Measurements from ENCODE around the gene TMEM52.
"Not testable (repeated sequence)": the region's sequence is repeated elsewhere in the genome, so short reads cannot be mapped to it uniquely, and the experiment has no call there.

TMEM52 gene

DNA sequence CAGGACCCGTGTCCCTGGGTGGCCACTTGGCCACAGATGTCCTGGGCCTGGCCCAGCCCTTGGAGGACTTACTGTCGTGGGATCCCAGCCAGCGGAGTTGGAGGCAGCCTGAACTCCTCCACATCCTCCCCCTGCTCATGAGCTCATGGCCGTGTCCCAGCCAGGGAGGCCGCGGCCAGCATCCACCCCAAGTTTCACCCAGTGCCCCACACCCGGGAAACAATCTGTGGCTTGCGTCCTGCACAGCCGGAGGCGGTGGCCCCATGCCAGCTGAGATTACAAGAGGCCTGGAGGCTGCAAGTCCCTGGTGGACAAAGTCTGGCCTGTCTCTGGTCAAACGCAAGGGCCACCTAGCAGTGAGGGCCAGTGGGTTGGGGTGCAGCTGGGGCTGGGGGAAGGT, 27.5 kb upstream of the TMEM52 start:
- no peak for DNase-seq (ENCODE audit: low spot score)

DNA sequence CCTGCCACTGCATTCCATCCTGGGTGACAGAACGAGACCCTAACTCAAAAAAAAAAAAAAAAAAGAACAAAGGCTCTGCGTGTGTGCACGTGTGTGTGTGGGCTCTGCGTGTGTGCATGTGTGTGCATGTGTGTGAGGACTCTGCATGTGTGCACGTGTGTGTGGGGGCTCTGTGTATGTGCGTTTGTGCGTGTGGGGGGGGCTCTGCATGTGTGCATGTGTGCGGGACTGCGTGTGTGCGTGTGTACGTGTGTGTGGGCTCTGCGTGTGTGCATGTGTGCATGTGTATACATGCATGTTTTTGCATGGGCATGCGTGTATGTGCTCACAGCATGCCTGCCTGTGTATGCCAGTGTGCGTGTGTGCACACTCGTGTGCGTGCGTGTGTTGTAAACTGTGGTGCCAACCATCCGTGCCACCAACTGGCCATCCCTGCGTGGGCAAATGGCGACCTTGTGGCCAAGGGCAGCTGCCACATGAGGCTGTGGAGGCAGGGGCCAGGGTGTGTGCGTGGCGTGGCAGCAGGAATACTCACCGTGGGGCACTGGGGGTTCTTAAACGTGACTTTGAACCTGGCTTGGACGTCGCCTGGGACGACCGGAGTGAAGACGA, 26.8 kb upstream of the TMEM52 start:
- DNase-seq (ENCODE audit: low spot score) = no peak

DNA sequence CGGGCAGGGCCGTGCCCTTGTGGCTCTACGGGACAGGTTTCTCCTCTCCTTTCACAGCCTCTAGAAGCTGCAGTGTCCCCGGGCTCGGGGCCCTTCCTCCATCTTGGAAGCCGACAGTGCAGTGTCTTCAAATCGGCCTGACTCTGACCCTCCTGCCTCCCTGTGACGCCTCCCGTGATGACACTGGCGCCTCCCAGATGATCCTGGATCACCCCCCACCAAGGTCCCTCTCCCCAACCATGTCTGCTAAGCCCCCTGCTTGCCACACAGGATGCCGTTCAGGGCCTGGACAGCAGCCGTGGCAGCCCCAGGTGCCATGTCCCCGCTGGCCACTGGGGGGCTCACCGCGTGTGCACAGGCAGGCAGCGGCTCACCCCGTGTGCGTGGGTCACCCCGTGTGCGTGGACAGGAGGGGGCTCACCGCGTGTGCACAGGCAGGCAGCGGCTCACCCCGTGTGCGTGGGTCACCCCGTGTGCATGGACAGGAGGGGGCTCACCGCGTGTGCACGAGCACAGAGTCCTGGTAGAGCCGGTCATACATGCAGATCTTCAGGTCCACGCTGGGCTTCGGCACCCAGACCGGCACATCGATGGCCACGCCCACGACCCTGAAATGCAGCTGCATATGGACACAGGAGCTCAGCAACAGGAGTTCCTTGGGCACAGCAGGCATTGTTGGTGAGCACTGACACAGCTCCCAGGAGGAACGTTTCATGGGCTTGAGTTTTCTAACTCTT, 24.9 kb upstream of the TMEM52 start:
- peak; percentile 48 for DNase-seq (ENCODE audit: low spot score)

DNA sequence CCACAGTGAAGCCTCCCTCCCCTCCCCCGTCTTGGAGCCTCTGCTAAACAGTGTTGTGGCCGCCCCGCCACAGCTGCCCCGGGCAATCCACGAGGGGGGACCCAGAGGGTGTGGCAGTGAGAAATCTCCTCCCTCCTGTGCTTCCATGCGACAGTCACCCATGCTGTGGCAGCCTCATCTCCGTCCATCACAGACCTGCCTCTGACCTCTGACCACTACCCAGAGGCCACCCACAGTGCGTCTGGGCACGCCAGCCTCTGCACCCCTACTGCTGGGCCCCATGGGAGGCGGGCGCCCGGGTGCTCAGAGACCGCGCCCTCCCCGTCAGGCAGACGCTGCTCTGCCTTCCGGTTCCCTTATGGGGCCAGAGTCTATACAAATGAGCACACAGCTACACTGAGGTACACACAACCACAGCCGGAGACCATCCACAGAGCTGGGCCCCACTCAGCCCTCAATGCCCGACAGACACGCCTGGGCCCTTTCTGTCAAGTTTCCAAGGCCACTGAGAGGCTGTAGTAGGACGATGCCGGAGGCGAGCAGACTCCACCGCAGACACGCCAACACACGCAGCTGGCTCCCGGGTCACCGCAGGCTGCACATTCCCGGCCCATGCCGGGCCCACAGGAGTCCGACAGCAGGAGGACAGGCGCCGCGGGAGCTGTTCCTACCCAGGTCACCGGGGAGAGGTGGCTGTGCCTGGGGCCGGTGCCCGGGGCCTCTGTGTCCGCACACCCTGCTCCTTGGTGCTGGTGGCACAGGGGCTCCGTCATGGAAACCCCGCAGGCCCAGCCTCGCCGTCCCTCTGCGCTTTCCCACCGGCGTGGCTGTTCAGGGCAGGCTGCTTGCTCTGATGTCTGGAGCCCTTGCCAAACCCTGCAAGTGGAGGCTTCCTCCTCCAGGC, 23.9 kb upstream of the TMEM52 start:
- DNase-seq (ENCODE audit: low spot score) = no peak

DNA sequence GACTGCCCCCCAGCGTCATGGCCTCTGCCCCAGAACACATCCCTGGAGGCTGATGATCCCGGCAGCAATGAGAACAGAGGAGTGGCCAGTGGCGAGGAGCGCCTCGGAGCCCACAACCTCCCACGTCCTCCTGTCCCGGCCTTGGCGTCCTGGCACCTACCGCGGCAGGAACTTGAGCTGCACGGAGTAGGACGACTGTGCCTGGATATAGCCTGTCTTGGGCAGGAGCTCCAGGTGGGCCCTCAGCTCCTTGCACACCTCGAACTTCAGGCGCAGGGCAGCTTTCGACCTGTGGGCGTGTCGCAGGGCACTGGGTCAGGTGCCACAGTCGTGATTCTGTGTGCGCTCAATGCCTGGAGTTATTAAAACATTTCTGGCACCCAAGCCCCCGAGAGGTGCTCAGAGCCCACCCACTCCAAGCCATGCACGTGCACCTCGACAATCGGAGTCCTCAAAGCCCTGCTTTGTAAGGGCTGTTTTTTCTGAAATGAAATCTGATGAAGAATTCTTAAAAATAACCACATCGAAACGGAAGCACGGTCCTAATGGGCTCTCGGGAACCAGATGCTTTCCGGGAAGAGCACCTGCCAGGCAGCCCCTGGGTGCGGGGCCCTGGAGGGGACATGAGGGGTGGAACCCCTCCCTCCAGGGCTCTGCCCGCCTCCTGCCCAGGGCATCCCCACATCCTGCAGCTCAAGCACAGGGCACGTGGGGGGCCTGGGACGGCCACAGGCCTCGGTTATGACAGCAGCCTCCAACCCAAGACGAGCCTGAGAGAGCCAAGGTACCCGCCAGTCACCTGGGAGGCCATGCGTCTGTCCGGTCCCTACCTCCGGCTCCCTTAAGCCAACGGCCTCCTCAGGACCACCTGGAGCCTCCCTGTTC, 23.0 kb upstream of the TMEM52 start:
- DNase-seq (ENCODE audit: low spot score) = no peak

DNA sequence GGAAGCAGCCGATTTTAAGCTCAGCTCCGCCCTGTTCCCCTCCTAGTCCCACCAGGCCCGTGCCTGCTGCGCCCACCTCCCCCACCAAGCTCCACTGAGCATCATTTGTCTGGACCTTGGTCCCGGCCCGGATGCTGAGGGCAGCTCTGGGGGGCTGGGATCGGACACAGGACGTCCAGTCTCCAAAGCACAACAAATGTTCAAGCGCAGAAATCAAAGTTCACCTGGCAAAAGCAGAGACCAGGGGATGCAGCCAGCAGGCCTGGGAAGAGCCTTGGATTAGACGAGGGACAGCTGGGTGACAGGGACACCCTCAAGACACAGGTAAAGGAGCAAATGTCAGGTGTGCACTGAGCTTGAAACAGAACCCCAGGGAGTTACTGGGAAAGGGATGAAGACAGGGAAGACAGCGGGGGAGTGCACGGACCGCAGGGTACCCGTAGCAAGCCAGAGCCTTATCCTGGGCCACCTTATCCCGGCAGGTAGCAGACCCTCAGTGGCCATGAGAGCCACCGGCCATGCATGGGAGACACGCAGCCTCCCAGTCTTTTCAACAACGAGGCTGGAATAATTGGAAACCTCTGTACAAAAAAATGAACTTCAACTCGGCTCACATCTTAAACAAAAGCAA, 22.2 kb upstream of the TMEM52 start:
- no peak for DNase-seq (ENCODE audit: low spot score)

DNA sequence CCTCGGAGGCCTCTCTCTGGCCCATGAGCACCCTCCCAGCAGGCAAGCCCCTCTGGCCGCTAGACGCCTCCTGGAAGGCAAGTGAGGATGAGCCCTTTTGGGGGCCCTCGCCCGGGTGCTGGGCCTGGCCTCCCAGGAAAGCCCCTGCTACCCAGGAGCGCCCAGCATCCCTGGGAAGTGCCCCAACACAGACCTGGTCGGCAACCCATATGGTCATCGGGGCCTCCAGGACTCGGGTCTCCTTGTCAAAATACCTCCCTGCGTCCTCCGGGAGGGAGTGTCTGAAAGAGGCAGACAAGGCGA, 21.0 kb upstream of the TMEM52 start:
- DNase-seq (ENCODE audit: low spot score) = no peak

DNA sequence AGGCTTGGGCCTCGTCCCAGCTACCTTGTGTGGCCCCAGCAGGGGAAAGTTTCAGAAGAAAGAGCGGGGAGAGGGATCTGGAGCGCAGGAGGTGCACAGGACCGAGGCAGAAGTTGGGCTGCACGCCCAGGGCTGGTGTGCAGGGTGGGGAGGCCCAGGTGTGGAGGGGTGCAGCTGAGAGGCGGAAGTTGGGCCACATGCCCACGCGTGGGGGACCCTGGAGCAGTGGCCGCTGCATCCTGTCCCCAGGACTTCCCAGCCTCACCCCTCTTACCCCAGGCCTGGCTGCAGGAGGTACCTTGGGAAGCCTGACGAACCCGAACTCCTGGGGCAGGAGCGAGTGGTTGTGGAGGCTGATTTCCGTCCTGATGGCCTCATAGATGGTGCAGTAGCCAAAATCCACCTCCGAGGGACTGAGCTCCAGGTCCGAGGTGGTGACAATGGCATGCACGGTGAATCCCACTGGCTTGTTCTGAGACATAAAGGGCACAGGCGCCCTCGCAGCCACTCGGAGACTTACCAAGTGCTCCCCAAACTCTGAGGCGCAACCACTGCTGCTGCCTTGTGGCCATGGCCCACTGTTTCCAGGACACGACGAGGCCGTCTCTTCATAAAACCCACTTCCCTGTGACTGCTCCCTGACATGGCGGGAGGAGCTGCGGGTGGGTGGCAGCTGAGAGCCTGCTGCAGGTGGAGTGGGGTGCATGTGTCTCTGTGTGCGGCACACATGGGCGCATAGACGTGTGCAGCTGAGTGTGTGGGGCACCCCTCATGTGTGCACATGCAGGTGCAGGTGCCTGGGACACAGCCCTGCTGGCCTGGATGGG, 20.4 kb upstream of the TMEM52 start:
- no peak for DNase-seq (ENCODE audit: low spot score)

DNA sequence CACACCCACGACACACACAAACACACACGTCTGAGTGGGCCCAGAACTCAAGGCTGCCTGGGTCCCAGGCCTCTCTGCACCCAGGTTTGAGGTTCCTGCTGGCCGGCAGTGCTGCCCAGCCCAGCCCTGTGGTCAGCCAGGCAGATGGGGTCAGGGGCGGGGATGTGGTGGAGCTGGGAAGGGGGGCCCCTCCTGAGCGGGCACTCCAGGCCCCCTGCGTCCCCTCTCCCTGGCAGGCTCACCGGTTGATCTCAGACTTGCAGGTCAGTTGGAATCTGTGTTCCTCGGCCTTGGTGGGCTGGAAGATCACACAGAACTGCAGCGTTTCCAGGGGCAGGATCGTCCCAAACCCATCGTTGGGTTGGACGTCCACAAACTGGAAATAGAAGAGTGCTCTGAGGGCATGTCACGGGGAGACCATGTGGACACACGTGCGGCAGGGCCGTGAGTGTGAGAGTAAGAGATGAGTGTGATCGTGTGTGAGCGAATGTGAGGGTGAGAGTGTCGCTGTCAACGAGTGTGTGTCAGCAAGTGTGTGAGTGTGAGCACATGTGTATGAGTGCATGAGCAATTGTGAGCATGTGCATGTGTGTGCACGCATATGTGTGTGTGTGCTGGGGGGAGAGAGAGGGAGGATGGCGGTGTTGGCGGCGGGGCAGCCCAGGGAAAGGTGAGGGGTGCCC, 19.7 kb upstream of the TMEM52 start:
- DNase-seq (ENCODE audit: low spot score) = no peak

DNA sequence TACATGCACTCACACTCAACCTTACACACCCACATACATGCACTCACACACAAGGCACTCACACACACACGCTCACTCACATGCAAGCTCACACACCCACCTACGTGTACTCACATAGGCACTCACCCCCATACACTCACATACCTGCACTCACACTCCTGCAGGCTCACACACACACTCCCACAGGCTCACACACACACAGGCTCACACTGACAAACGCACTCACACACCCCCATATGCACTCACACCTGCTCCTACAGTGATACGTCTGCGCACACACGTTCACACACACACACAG, 19.1 kb upstream of the TMEM52 start:
- DNase-seq (ENCODE audit: low spot score) = no peak

DNA sequence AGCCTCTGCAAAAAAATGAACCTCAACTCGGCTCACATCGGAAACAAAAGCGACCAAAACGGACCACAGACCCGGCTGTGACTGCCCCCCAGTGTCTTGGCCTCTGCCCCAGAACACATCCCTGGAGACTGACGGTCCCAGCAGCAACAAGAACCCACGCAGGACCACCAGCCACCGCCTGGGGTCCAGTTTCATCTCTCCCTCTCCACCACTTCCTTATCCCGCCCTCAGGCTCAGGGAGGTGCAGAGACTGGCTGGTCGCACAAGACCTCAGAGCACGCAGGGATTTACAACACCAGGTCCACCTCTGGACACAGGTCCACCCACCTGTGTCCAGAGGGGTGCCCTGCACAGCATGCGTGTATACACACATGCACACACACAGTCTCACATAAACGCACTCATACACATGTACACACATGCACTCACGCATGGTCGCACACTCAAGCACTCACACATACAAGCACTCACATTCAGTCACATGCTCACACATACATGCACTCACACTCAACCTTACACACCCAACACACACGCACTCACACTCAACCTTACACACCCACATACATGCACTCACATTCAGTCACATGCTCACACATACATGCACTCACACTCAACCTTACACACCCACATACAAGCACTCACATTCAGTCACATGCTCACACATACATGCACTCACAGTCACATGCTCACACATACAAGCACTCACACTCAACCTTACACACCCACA, 18.6 kb upstream of the TMEM52 start:
- DNase-seq (ENCODE audit: low spot score) = no peak

DNA sequence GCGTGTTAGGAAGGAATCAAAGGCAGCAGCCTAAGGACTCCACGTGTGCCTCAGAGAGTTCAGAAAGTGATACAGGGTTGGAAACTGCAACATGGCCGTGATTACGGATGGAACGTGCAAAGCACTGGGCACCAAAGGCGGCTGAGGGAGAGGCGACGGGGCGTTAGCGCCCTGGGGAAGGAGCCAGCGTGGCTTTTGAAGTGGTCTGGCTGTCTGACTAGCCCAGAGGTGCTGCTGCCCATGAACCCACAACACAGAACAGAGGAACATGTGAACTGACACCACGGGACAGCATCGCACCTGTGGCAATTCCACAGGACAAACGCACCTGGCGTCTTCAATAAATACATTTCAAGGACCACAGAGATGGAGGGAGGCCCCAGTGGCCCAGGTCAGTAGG, 18.0 kb upstream of the TMEM52 start:
- no peak for DNase-seq (ENCODE audit: low spot score)

DNA sequence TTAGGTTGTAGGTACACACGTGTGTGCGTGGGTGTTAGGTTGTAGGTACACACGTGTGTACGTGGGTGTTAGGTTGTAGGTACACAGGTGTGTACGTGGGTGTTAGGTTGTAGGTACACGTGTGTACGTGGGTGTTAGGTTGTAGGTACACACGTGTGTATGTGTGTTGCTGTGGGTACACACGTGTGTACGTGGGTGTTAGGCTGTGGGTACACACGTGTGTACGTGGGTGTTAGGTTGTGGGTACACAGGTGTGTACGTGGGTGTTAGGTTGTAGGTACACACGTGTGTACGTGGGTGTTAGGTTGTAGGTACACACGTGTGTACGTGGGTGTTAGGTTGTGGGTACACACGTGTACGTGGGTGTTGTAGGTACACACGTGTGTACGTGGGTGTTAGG, 15.8 kb upstream of the TMEM52 start:
- DNase-seq (ENCODE audit: low spot score) = not testable (repeated sequence)

DNA sequence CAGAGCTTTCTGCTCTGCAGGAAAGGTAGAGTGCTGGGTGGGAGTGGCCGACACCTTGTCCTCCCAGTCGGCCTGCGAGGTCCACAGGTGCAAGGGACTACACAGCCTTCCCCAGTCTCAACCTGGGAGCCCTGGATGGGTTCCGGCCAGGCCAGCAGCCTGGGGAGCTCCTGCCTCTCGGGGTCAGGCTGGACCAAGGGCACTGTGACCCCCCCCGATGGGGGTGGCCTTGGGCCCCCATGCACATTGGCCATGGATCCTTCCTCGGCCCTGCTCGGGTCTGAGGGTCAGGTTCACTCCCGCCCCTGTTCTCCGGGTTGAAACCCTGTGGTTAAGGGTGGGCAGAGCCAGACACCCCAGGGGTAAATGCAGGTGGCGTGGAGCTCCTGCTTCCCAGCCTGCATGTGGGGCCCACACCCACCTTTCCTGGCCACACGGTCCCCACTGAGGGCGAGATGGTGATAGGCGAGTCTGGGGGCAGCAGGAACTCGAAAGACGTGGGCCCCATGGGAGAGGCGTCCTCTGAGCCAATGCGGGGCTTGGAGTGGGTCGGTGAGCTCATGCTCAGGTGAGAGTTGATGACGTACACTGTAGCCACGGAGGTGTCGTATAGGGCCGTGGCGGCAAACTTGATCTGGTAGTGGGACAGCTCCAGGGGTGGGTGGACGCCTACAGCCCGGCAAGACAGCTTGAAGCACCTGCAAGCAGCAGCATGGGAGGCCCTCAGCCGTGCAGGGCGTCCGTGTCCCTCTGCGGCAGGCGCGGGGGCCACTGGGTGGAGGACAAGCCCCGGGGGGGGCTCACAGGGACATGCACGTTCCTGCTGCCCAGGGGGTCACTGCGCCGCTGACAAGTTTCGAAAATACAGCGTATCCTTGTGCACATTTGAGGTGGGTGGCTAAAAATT, 10.8 kb upstream of the TMEM52 start:
- no peak for DNase-seq (ENCODE audit: low spot score)

DNA sequence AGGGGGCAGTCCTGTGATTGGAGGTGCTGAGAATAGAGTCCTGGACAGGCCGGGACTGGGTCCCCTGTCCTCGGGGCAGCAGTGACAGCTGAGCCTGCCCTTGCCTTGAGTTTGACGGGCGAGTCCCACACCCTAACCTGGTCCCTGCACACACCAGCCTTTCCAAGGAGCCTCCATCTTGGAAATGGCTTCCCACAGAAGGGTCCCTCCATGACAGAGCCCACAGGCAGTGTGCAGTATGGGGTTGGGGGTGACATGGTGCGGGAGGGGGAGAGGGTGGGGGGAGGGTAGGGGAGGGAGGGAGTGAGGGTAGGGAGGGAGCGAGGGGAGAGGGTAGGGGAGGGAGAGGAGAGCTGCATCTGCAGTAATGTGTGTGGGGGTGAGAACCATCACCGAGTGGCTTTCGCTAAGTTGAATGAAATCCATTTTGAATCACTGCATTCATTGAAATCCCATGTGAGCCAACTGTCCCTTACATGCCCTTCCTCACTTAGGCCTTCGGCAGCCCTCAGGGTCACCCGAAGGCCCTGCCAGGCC, 10.1 kb upstream of the TMEM52 start:
- DNase-seq (ENCODE audit: low spot score) = no peak

DNA sequence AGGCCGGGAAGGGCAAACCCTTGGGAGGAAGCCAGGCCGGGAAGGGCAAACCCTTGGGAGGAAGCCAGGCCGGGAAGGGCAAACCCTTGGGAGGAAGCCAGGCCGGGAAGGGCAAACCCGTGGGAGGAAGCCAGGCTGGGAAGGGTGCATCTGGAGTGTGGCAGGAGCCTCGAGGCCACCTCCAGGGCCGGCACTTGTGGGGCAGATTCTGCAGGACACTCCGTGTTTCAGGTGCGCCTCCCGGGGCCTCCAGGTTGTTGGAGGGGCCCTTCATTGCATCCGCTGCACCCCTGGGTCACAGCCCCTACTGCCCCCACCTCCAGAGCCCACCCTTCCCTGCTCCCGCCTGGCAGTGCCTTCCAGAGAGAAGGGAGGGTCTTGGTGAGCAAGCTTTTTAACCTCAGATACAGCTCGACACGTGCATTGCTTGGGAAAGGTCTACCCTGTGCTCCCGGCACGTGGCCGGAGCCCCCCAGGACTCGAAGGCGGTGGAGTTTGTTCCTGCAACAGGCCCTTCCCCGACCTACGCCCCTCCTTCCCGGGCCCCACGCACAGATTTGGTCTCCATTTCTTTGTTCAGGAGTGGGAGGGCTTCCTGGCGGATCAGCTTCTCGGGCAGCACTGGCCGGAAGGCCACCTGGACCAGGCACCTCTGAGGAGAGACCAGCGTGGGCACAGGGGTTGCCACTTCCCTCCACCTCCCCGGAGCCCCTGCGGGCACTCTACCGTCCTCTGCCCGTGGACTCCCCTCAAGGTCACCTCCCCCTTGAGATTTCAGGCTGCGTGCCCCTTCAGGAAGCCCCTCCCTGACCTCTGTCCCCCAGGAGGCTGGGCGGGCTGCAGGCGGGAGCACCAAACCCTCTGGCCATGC, 9.4 kb upstream of the TMEM52 start:
- DNase-seq (ENCODE audit: low spot score) = no peak

DNA sequence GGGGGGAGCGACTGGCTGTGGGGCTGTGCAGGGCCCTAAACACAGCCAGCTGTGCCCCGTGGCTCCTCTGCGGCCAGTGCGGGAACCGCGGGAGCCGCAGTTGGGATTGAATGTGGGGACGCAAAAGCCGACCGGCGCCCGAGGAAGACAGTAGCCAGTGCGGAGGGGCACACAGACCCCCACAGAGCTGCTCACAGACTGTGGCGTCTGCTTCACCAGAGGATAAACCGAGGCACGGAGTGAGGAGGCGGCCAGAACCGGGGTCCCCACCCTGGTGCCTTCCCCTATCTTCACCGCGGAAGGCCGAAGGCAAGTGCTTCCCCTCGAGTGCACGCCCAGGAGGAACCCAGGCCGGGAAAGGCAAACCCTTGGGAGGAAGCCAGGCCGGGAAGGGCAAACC, 8.7 kb upstream of the TMEM52 start:
- no peak for DNase-seq (ENCODE audit: low spot score)

All from kidney tubule cell (primary cell).